Vagina (tissue), 2 donors: Measurements from ENCODE around the gene DSCAML1. TPM values are rescaled to one million over a fixed set of nuclear protein-coding genes. Genes with fewer than 3 reads are reported as not detected.

Experiments
- DNase-seq, 2 donors: peaks; one replicate each; pipeline ENCODE4 v3.0.0-alpha.2; 2017; ENCODE audit errors: extremely low spot score in 2 of 2
- H3K27ac ChIP-seq: fragments of 200-600 bp; sonication (generic); one replicate; pipeline ENCODE4 v1.5.1; 2019
- H3K27me3 ChIP-seq: fragments of 200-600 bp; sonication (generic); one replicate; pipeline ENCODE4 v1.5.1; 2019
- H3K36me3 ChIP-seq, 2 donors: fragments of 200-600 bp; sonication (generic); one replicate each; pipeline ENCODE4 v1.5.1; 2017 to 2019
- H3K4me1 ChIP-seq: fragments of 200-600 bp; sonication (generic); one replicate; pipeline ENCODE4 v1.5.1; 2019
- H3K4me3 ChIP-seq, 2 donors: fragments of 200-600 bp; sonication (generic); 1 replicate in 1 of 2; 2 replicates in 1 of 2; pipeline ENCODE4 v1.5.1; 2016 to 2019
- H3K9me3 ChIP-seq: fragments of 200-600 bp; sonication (generic); one replicate; pipeline ENCODE4 v1.5.1; 2019
- CTCF ChIP-seq, 3 experiments: fragments of 450-650 bp in 2 of 3; fragments of 200-600 bp in 1 of 3; sonication (generic) in 1 of 3; IDR thresholded peaks; one replicate each; pipeline ENCODE4 v1.5.1; 2017 to 2019; ENCODE audit warnings: antibody characterized with exemption in 3 of 3, mild to moderate bottlenecking in 2 of 3, moderate library complexity in 2 of 3
- POLR2A ChIP-seq, 2 donors: fragments of 450-650 bp; IDR thresholded peaks; one replicate each; pipeline ENCODE4 v1.6.1; 2017; ENCODE audit warnings: antibody characterized with exemption in 2 of 2, mild to moderate bottlenecking in 2 of 2, moderate library complexity in 2 of 2
- POLR2AphosphoS5 ChIP-seq, 2 donors: sonication (generic); formaldehyde crosslinking; IDR thresholded peaks; one replicate each; pipeline ENCODE4 v1.9.0; 2017; ENCODE audit warnings: antibody characterized with exemption in 2 of 2, mild to moderate bottlenecking in 2 of 2, low read depth in 1 of 2; ENCODE audit not compliant: insufficient read depth in 1 of 2
- intact Hi-C: fragments of 100-400 bp; cut with DNase I; formaldehyde crosslinking; loops from one replicate; pipeline ENCODE4 v1.15.1; 2023
- total RNA-seq: library from RNA; depleted of rRNA; stranded (reverse); fragments of >200 nt; gene quantifications from one replicate; pipeline ENCODE4 v1.2.3, GENCODE V29; 2016

The DSCAML1 gene
- total RNA-seq, 1 donor from 2014 or later = 0.25 TPM

- H3K27ac ChIP-seq = no peak overlapping the region
Measured at GRCh38 chr11:117724104-117724503, 72.9 kb downstream of the DSCAML1 start.

GRCh38 chr11:117723277-117724024, 73.6 kb downstream of the DSCAML1 start:
- no peak overlapping the region for H3K4me3 ChIP-seq
- intact Hi-C loops = no loop called here
- no peaks in the 10 kb centered on the region for H3K27me3 ChIP-seq
- H3K9me3 ChIP-seq = no peaks in the 10 kb centered on the region
- no peaks in the 10 kb centered on the region for H3K36me3 ChIP-seq
- DNase-seq = no peak
- TF ChIP-seq POLR2A (IDR thresholded peaks at IDR 0.05) = no peak
- TF ChIP-seq CTCF (IDR thresholded peaks at IDR 0.05) = no peak
- H3K4me1 ChIP-seq = peaks cover 12% of the 10 kb centered on the region
- no peak overlapping the region for H3K27ac ChIP-seq

More at GRCh38 chr11:117724104-117724503, 72.9 kb downstream of the DSCAML1 start:
- TF ChIP-seq CTCF (IDR thresholded peaks at IDR 0.05) = no peak
- H3K9me3 ChIP-seq = no peaks in the 10 kb centered on the region
- peaks cover 12% of the 10 kb centered on the region for H3K4me1 ChIP-seq
- H3K27me3 ChIP-seq = no peaks in the 10 kb centered on the region
- no peak overlapping the region for H3K4me3 ChIP-seq
- H3K36me3 ChIP-seq = no peaks in the 10 kb centered on the region
- intact Hi-C loops = no loop called here
- no peak for DNase-seq

GRCh38 chr11:117722082-117722481, 74.9 kb downstream of the DSCAML1 start:
- Histone ChIP-seq H3K27ac (no peak overlapping the region), H3K36me3 (no peaks in the 10 kb centered on the region), H3K9me3 (no peaks in the 10 kb centered on the region), H3K27me3 (no peaks in the 10 kb centered on the region), H3K4me1 (peaks cover 12% of the 10 kb centered on the region), H3K4me3 (no peak overlapping the region)
- DNase-seq = no peak
- intact Hi-C loops = no loop called here
- no peak for TF ChIP-seq POLR2A (IDR thresholded peaks at IDR 0.05)

GRCh38 chr11:117720061-117720511, 76.9 kb downstream of the DSCAML1 start:
- Histone ChIP-seq H3K4me1 (peaks cover 12% of the 10 kb centered on the region), H3K27me3 (no peaks in the 10 kb centered on the region), H3K27ac (no peak overlapping the region), H3K4me3 (no peak overlapping the region), H3K9me3 (no peaks in the 10 kb centered on the region), H3K36me3 (no peaks in the 10 kb centered on the region)
- no peak for DNase-seq
- intact Hi-C loops = no loop called here
- TF ChIP-seq POLR2A (IDR thresholded peaks at IDR 0.05) (no peak), CTCF (IDR thresholded peaks at IDR 0.05) (no peak), POLR2AphosphoS5 (IDR thresholded peaks at IDR 0.05; ENCODE audit: insufficient read depth in 1 of 2, low read depth in 1 of 2) (no peak)

GRCh38 chr11:117719480-117719879, 77.5 kb downstream of the DSCAML1 start:
- intact Hi-C loops = no loop called here
- no peak for DNase-seq
- no peak overlapping the region for H3K4me3 ChIP-seq
- H3K27ac ChIP-seq = no peak overlapping the region
- peaks cover 12% of the 10 kb centered on the region for H3K4me1 ChIP-seq
- H3K27me3 ChIP-seq = no peaks in the 10 kb centered on the region
- no peak for TF ChIP-seq CTCF (IDR thresholded peaks at IDR 0.05)
- no peak for TF ChIP-seq POLR2A (IDR thresholded peaks at IDR 0.05)
- no peak for TF ChIP-seq POLR2AphosphoS5 (IDR thresholded peaks at IDR 0.05; ENCODE audit: insufficient read depth in 1 of 2, low read depth in 1 of 2)
- no peaks in the 10 kb centered on the region for H3K9me3 ChIP-seq
- H3K36me3 ChIP-seq = no peaks in the 10 kb centered on the region
